Lower lobe of right lung (tissue), 2 donors: Measurements from ENCODE around the gene MAP4K2. TPM values are rescaled to one million over a fixed set of nuclear protein-coding genes. Genes with fewer than 3 reads are reported as not detected.

Experiments
- ATAC-seq, 2 donors: fragments of 200-7000 bp; cut with Tn5 transposase; one replicate each; pipeline ENCODE4 v1.9.1; 2020 to 2022; ENCODE audit warnings: mild to moderate bottlenecking in 2 of 2, moderate library complexity in 2 of 2
- DNase-seq: peaks from one replicate; pipeline ENCODE4 v3.0.0-alpha.2; 2020
- H3K27ac ChIP-seq: fragments of 200-600 bp; one replicate; pipeline ENCODE4 v1.8.0; 2022
- H3K27me3 ChIP-seq: fragments of 200-600 bp; one replicate; pipeline ENCODE4 v1.8.0; 2022; ENCODE audit warnings: low read depth
- H3K36me3 ChIP-seq: fragments of 200-600 bp; one replicate; pipeline ENCODE4 v1.8.0; 2022; ENCODE audit warnings: mild to moderate bottlenecking
- H3K4me1 ChIP-seq: fragments of 200-600 bp; one replicate; pipeline ENCODE4 v1.8.0; 2022
- H3K4me3 ChIP-seq: fragments of 200-600 bp; one replicate; pipeline ENCODE4 v1.8.0; 2022; ENCODE audit warnings: mild to moderate bottlenecking
- H3K9me3 ChIP-seq: fragments of 200-600 bp; one replicate; pipeline ENCODE4 v1.8.0; 2022
- CTCF ChIP-seq: fragments of 200-600 bp; IDR thresholded peaks from one replicate; pipeline ENCODE4 v1.8.0; 2022; ENCODE audit warnings: antibody characterized with exemption, mild to moderate bottlenecking
- intact Hi-C: fragments of 100-400 bp; cut with DNase I; formaldehyde crosslinking; loops from one replicate; pipeline ENCODE4 v1.11.0; 2022
- total RNA-seq: library from RNA; stranded (reverse); fragmentation: NEBNext Ultra II Directional; extraction: Animal tissue kit (Norgen Biotek cat#: 25700); gene quantifications from one replicate; pipeline ENCODE4 v1.2.1, GENCODE V29; 2021
- donor health status: DM: no; HTN: yes; CAD: no; lungs with severe emphysema.

MAP4K2 gene
- total RNA-seq, 1 donor from 2014 or later = 29.1 TPM

GRCh38 chr11:64789331-64790204, 13.4 kb downstream of the MAP4K2 start:
- Histone ChIP-seq H3K4me1 (peaks cover 5% of the 10 kb centered on the region), H3K9me3 (no peaks in the 10 kb centered on the region), H3K27me3 (no peaks in the 10 kb centered on the region), H3K36me3 (peaks cover 31% of the 10 kb centered on the region), H3K27ac (no peak overlapping the region), H3K4me3 (no peak overlapping the region)
- no peak for ATAC-seq
- no peak for TF ChIP-seq CTCF
- intact Hi-C loops = no loop called here
- peak; percentile 38 for DNase-seq

- Histone ChIP-seq H3K27me3 (no peaks in the 10 kb centered on the region), H3K4me3 (no peak overlapping the region), H3K36me3 (peaks cover 31% of the 10 kb centered on the region), H3K27ac (no peak overlapping the region), H3K4me1 (peaks cover 5% of the 10 kb centered on the region), H3K9me3 (no peaks in the 10 kb centered on the region)
- no peak for TF ChIP-seq CTCF
- peak; percentile 31 for DNase-seq
- ATAC-seq = peak in 1 of 2 donors; percentile 22
- intact Hi-C loops = no loop called here
Observed at GRCh38 chr11:64788321-64789215, 14.4 kb downstream of the MAP4K2 start.

GRCh38 chr11:64787526-64788320, 15.3 kb downstream of the MAP4K2 start:
- H3K27ac ChIP-seq = no peak overlapping the region
- DNase-seq (peak; percentile 78), ATAC-seq (peak; percentile 76 to 77)
- H3K4me3 ChIP-seq = no peak overlapping the region
- peaks cover 31% of the 10 kb centered on the region for H3K36me3 ChIP-seq
- TF ChIP-seq CTCF = peak; percentile 73
- no peaks in the 10 kb centered on the region for H3K9me3 ChIP-seq
- peaks cover 5% of the 10 kb centered on the region for H3K4me1 ChIP-seq
- no peaks in the 10 kb centered on the region for H3K27me3 ChIP-seq
- intact Hi-C loops = no loop called here

- no peaks in the 10 kb centered on the region for H3K9me3 ChIP-seq
- H3K4me3 ChIP-seq = no peak overlapping the region
- no peaks in the 10 kb centered on the region for H3K27me3 ChIP-seq
- DNase-seq (peak; percentile 30), ATAC-seq (no peak)
- peaks cover 5% of the 10 kb centered on the region for H3K4me1 ChIP-seq
- no peak overlapping the region for H3K27ac ChIP-seq
- TF ChIP-seq CTCF = no peak
- intact Hi-C loops = no loop called here
- H3K36me3 ChIP-seq = peaks cover 27% of the 10 kb centered on the region
Observed at GRCh38 chr11:64786308-64786707, 16.7 kb downstream of the MAP4K2 start.
